ENCODE measurements around the gene SRGAP3.

Gene SRGAP3

GRCh38 chr3:9241956-9242355 lies 7.5 kb downstream of the SRGAP3 start:
- H3K4me2 ChIP-seq (ENCODE audit: low read length), result no peak overlapping the region
- H3K9me3 ChIP-seq (ENCODE audit: insufficient read depth, low read length), result no peaks in the 10 kb centered on the region
- H3K36me3 ChIP-seq (replicated peaks; ENCODE audit: low read depth, low read length), result no peaks in the 10 kb centered on the region
- no peaks in the 10 kb centered on the region for H3K79me2 ChIP-seq (ENCODE audit: low read length)
- no peaks in the 10 kb centered on the region for H3K4me1 ChIP-seq (ENCODE audit: low read length)
- H3K9ac ChIP-seq (ENCODE audit: low read length), result no peak overlapping the region
- H3K27me3 ChIP-seq (ENCODE audit: low read depth, low read length), result no peaks in the 10 kb centered on the region
- H3K27ac ChIP-seq (ENCODE audit: low read length), result no peak overlapping the region
- no peaks in the 10 kb centered on the region for H4K20me1 ChIP-seq (ENCODE audit: insufficient read depth, low read length)
- no peak for TF ChIP-seq EZH2phosphoT487 (IDR thresholded peaks at IDR 0.05; ENCODE audit: low read depth)
- TF ChIP-seq CTCF (IDR thresholded peaks at IDR 0.05; ENCODE audit: low read depth, low read length), result no peak
- no peak overlapping the region for H3K4me3 ChIP-seq (ENCODE audit: low read length)
- no peak overlapping the region for H2AFZ ChIP-seq (ENCODE audit: low read depth, low read length)

- no peak overlapping the region for H3K9ac ChIP-seq (ENCODE audit: low read length)
- no peaks in the 10 kb centered on the region for H3K36me3 ChIP-seq (replicated peaks; ENCODE audit: low read depth, low read length)
- H3K9me3 ChIP-seq (ENCODE audit: insufficient read depth, low read length), result no peaks in the 10 kb centered on the region
- no peaks in the 10 kb centered on the region for H3K4me1 ChIP-seq (ENCODE audit: low read length)
- H3K4me3 ChIP-seq (ENCODE audit: low read length), result no peak overlapping the region
- no peaks in the 10 kb centered on the region for H3K27me3 ChIP-seq (ENCODE audit: low read depth, low read length)
- no peaks in the 10 kb centered on the region for H3K79me2 ChIP-seq (ENCODE audit: low read length)
- no peak for TF ChIP-seq CTCF (IDR thresholded peaks at IDR 0.05; ENCODE audit: low read depth, low read length)
- no peak for TF ChIP-seq EZH2phosphoT487 (IDR thresholded peaks at IDR 0.05; ENCODE audit: low read depth)
- no peak overlapping the region for H2AFZ ChIP-seq (ENCODE audit: low read depth, low read length)
- no peaks in the 10 kb centered on the region for H4K20me1 ChIP-seq (ENCODE audit: insufficient read depth, low read length)
- H3K27ac ChIP-seq (ENCODE audit: low read length), result no peak overlapping the region
- no peak overlapping the region for H3K4me2 ChIP-seq (ENCODE audit: low read length)
Measured at GRCh38 chr3:9239680-9240079, 9.8 kb downstream of the SRGAP3 start.

- no peaks in the 10 kb centered on the region for H3K27me3 ChIP-seq (ENCODE audit: low read depth, low read length)
- no peak overlapping the region for H2AFZ ChIP-seq (ENCODE audit: low read depth, low read length)
- no peaks in the 10 kb centered on the region for H3K9me3 ChIP-seq (ENCODE audit: insufficient read depth, low read length)
- H3K4me2 ChIP-seq (ENCODE audit: low read length), result no peak overlapping the region
- H3K4me1 ChIP-seq (ENCODE audit: low read length), result no peaks in the 10 kb centered on the region
- TF ChIP-seq CTCF (IDR thresholded peaks at IDR 0.05; ENCODE audit: low read depth, low read length), result no peak
- TF ChIP-seq EZH2phosphoT487 (IDR thresholded peaks at IDR 0.05; ENCODE audit: low read depth), result no peak
- no peak overlapping the region for H3K4me3 ChIP-seq (ENCODE audit: low read length)
- H3K9ac ChIP-seq (ENCODE audit: low read length), result no peak overlapping the region
- no peak overlapping the region for H3K27ac ChIP-seq (ENCODE audit: low read length)
- H3K79me2 ChIP-seq (ENCODE audit: low read length), result no peaks in the 10 kb centered on the region
- no peaks in the 10 kb centered on the region for H3K36me3 ChIP-seq (replicated peaks; ENCODE audit: low read depth, low read length)
- no peaks in the 10 kb centered on the region for H4K20me1 ChIP-seq (ENCODE audit: insufficient read depth, low read length)
Measured at GRCh38 chr3:9238721-9239295, 10.6 kb downstream of the SRGAP3 start.

GRCh38 chr3:9238276-9238675 lies 11.2 kb downstream of the SRGAP3 start:
- Histone ChIP-seq H4K20me1 (ENCODE audit: insufficient read depth, low read length) (no peaks in the 10 kb centered on the region), H3K9me3 (ENCODE audit: insufficient read depth, low read length) (no peaks in the 10 kb centered on the region), H3K4me3 (ENCODE audit: low read length) (no peak overlapping the region), H3K27ac (ENCODE audit: low read length) (no peak overlapping the region), H3K4me2 (ENCODE audit: low read length) (no peak overlapping the region), H3K4me1 (ENCODE audit: low read length) (no peaks in the 10 kb centered on the region), H3K27me3 (ENCODE audit: low read depth, low read length) (no peaks in the 10 kb centered on the region), H3K9ac (ENCODE audit: low read length) (no peak overlapping the region), H3K79me2 (ENCODE audit: low read length) (no peaks in the 10 kb centered on the region), H3K36me3 (replicated peaks; ENCODE audit: low read depth, low read length) (no peaks in the 10 kb centered on the region), H2AFZ (ENCODE audit: low read depth, low read length) (no peak overlapping the region)
- TF ChIP-seq EZH2phosphoT487 (IDR thresholded peaks at IDR 0.05; ENCODE audit: low read depth), result no peak

Measured in OCI-LY3 (cell line).